H9 (cell line): ENCODE data around the gene RBMS3. TPM values are rescaled to one million over a fixed set of nuclear protein-coding genes. Genes with fewer than 3 reads are reported as not detected.

Experiments used
- DNase-seq: peaks from one replicate; pipeline ENCODE4 v3.0.0-alpha.2; 2017
- H2AFZ ChIP-seq: one replicate; pipeline ENCODE4 v1.6.1; 2013; ENCODE audit warnings: mild to moderate bottlenecking, low read length, control low read depth, moderate library complexity
- H2AK5ac ChIP-seq: 2 replicates; pipeline ENCODE4 v1.6.1; 2013; ENCODE audit warnings: low read length, control low read depth, mixed read lengths; ENCODE audit not compliant: insufficient read length
- H2BK120ac ChIP-seq: one replicate; pipeline ENCODE4 v1.6.1; 2013; ENCODE audit warnings: low read depth, mild to moderate bottlenecking, low read length, control low read depth, inconsistent platforms; ENCODE audit not compliant: poor library complexity, severe bottlenecking
- H2BK12ac ChIP-seq: 2 replicates; pipeline ENCODE4 v1.6.1; 2013; ENCODE audit warnings: low read length, control low read depth, mixed read lengths, low read depth; ENCODE audit not compliant: insufficient read length
- H2BK15ac ChIP-seq: 2 replicates; pipeline ENCODE4 v1.6.1; 2013; ENCODE audit warnings: low read depth, low read length, control low read depth
- H2BK20ac ChIP-seq: one replicate; pipeline ENCODE4 v1.6.1; 2013; ENCODE audit warnings: low read depth, mild to moderate bottlenecking, low read length, control low read depth, inconsistent platforms; ENCODE audit not compliant: poor library complexity, severe bottlenecking
- H2BK5ac ChIP-seq: 2 replicates; pipeline ENCODE4 v1.6.1; 2013; ENCODE audit warnings: low read length, control low read depth, mixed read lengths; ENCODE audit not compliant: insufficient read length
- H3K14ac ChIP-seq: 2 replicates; pipeline ENCODE4 v1.6.1; 2013; ENCODE audit warnings: low read length, control low read depth; ENCODE audit not compliant: insufficient read depth
- H3K18ac ChIP-seq: 2 replicates; pipeline ENCODE4 v1.6.1; 2013; ENCODE audit warnings: low read depth, mild to moderate bottlenecking, mixed read lengths, low read length, control low read depth; ENCODE audit not compliant: insufficient read length
- H3K23ac ChIP-seq: 2 replicates; pipeline ENCODE4 v1.6.1; 2013; ENCODE audit warnings: low read length, control low read depth, mixed read lengths, low read depth; ENCODE audit not compliant: insufficient read length
- H3K23me2 ChIP-seq: 2 replicates; pipeline ENCODE4 v1.6.1; 2013; ENCODE audit warnings: low read depth, mild to moderate bottlenecking, mixed read lengths, low read length, control low read depth; ENCODE audit not compliant: insufficient read length, poor library complexity, severe bottlenecking
- H3K27ac ChIP-seq: 2 replicates; pipeline ENCODE4 v1.5.1; 2013; ENCODE audit warnings: low read length, control low read depth, mixed read lengths, low read depth; ENCODE audit not compliant: insufficient read length
- H3K27me3 ChIP-seq: 2 replicates; pipeline ENCODE4 v1.6.1; 2013; ENCODE audit warnings: low read length, control low read depth, inconsistent platforms; ENCODE audit not compliant: insufficient read depth
- H3K4ac ChIP-seq: 2 replicates; pipeline ENCODE4 v1.6.1; 2013; ENCODE audit warnings: low read depth, mild to moderate bottlenecking, control low read depth, inconsistent platforms, low read length, moderate library complexity
- H3K4me1 ChIP-seq: 2 replicates; pipeline ENCODE4 v1.6.1; 2013; ENCODE audit warnings: low read length, control low read depth, inconsistent platforms; ENCODE audit not compliant: insufficient read depth
- H3K4me2 ChIP-seq: 2 replicates; pipeline ENCODE4 v1.6.1; 2013; ENCODE audit warnings: low read length, control low read depth, mixed read lengths; ENCODE audit not compliant: insufficient read length, insufficient read depth
- H3K56ac ChIP-seq: 2 replicates; pipeline ENCODE4 v1.6.1; 2013; ENCODE audit warnings: low read depth, mild to moderate bottlenecking, mixed read lengths, low read length, control low read depth; ENCODE audit not compliant: insufficient read length
- H3K79me1 ChIP-seq: 2 replicates; pipeline ENCODE4 v1.6.1; 2013; ENCODE audit warnings: low read depth, mild to moderate bottlenecking, moderate library complexity, low read length, control low read depth, inconsistent platforms; ENCODE audit not compliant: insufficient read depth, poor library complexity, severe bottlenecking
- H3K79me2 ChIP-seq: 2 replicates; pipeline ENCODE4 v1.6.1; 2013; ENCODE audit warnings: low read length, control low read depth, inconsistent platforms; ENCODE audit not compliant: insufficient read depth
- H3K9ac ChIP-seq: 2 replicates; pipeline ENCODE4 v1.6.1; 2013; ENCODE audit warnings: low read length, control low read depth, mixed read lengths; ENCODE audit not compliant: insufficient read length; ENCODE audit errors: extremely low read depth
- H3K9me3 ChIP-seq: one replicate; pipeline ENCODE4 v1.6.1; 2013; ENCODE audit warnings: low read depth, low read length, inconsistent platforms; ENCODE audit not compliant: control insufficient read depth
- H3T11ph ChIP-seq: one replicate; pipeline ENCODE4 v1.6.1; 2013; ENCODE audit warnings: mild to moderate bottlenecking, low read length, control low read depth, inconsistent platforms
- H4K20me1 ChIP-seq: one replicate; pipeline ENCODE4 v1.6.1; 2013; ENCODE audit not compliant: control insufficient read depth, insufficient read length, insufficient read depth
- H4K5ac ChIP-seq: 2 replicates; pipeline ENCODE4 v1.6.1; 2013; ENCODE audit warnings: low read depth, mild to moderate bottlenecking, mixed read lengths, low read length, control low read depth; ENCODE audit not compliant: insufficient read length
- H4K8ac ChIP-seq: replicated peaks from 2 replicates; pipeline ENCODE4 v1.6.1; 2013; ENCODE audit warnings: low read length, control low read depth, mixed read lengths, low read depth; ENCODE audit not compliant: insufficient read length
- H4K91ac ChIP-seq: 2 replicates; pipeline ENCODE4 v1.6.1; 2013; ENCODE audit warnings: low read depth, mild to moderate bottlenecking, moderate library complexity, mixed read lengths, low read length, control low read depth; ENCODE audit not compliant: insufficient read length
- H3K27ac Mint-ChIP-seq, 3 experiments: 2 replicates in 2 of 3; 3 replicates in 1 of 3; pipeline ENCODE4 v1.8.0; 2020 to 2021; ENCODE audit warnings: mixed read lengths in 3 of 3, mild to moderate bottlenecking in 1 of 3, moderate library complexity in 1 of 3
- H3K27me3 Mint-ChIP-seq: 2 replicates; pipeline ENCODE4 v1.8.0; 2021; ENCODE audit warnings: low read depth, mild to moderate bottlenecking, moderate library complexity, mixed read lengths
- H3K36me3 Mint-ChIP-seq, 3 experiments: 2 replicates in 2 of 3; 3 replicates in 1 of 3; pipeline ENCODE4 v1.8.0; 2020 to 2021; ENCODE audit warnings: low read depth in 3 of 3, mixed read lengths in 3 of 3; ENCODE audit not compliant: insufficient read depth in 1 of 3
- H3K4me1 Mint-ChIP-seq, 2 experiments: 2 replicates each; pipeline ENCODE4 v1.8.0; 2020; ENCODE audit warnings: mixed read lengths in 2 of 2
- H3K4me3 Mint-ChIP-seq, 2 experiments: 2 replicates in 1 of 2; 3 replicates in 1 of 2; pipeline ENCODE4 v1.8.0; 2020 to 2021; ENCODE audit warnings: mild to moderate bottlenecking in 2 of 2, mixed read lengths in 2 of 2, moderate library complexity in 1 of 2
- H3K9me3 Mint-ChIP-seq, 2 experiments: 2 replicates in 1 of 2; 3 replicates in 1 of 2; pipeline ENCODE4 v1.8.0; 2020; ENCODE audit warnings: mild to moderate bottlenecking in 2 of 2, mixed read lengths in 2 of 2, moderate library complexity in 1 of 2
- WGBS: extraction: QIAGEN DNeasy Blood & Tissue Kit; methylation state at CpG from one replicate; pipeline ENCODE4 v1.1.7; 2013; ENCODE audit warnings: missing lambda C conversion rate, low lambda C conversion rate, mixed read lengths; ENCODE audit not compliant: insufficient read length; ENCODE audit errors: extremely low coverage; 5-methylcytosine and 5-hydroxymethylcytosine counted together
- total RNA-seq: library from RNA; stranded (reverse); gene quantifications from 2 replicates; pipeline ENCODE4 v1.2.1, GENCODE V29; 2021
- TF ChIP-seq, protein P1 (sequence below): fragments of 200-600 bp; sonication (generic); conservative IDR thresholded peaks from 3 replicates; pipeline ENCODE4 v1.8.0; 2021; ENCODE audit warnings: antibody characterized with exemption, mild to moderate bottlenecking

RBMS3 gene
- total RNA-seq, 1 experiment from 2014 or later, result 8.1 TPM

GRCh38 chr3:29635888-29636287 is 355.0 kb downstream of the RBMS3 start:
- DNase-seq, result no peak
- peaks cover 3% of the 10 kb centered on the region for H3K4me1 ChIP-seq
- Mint-ChIP-seq H3K27me3 (no peaks in the 10 kb centered on the region), H3K9me3 (peaks cover 0 to 6% of the 10 kb centered on the region in 2 experiments; a peak in 3 of 5 replicates), H3K4me1 (peaks cover 34 to 35% of the 10 kb centered on the region in 2 experiments), H3K36me3 (peaks cover 3 to 7% (median 3%) of the 10 kb centered on the region in 3 experiments; a peak in 3 of 7 replicates), H3K27ac (no peak overlapping the region), H3K4me3 (no peak overlapping the region)
- no peaks in the 10 kb centered on the region for H3K9me3 ChIP-seq
- H3T11ph ChIP-seq, result no peak overlapping the region
- H3K56ac ChIP-seq, result no peak overlapping the region
- H2BK120ac ChIP-seq, result no peak overlapping the region
- WGBS, result no CpG with 5 or more reads among the region's 1 CpG
- no peak overlapping the region for H3K9ac ChIP-seq
- H3K79me1 ChIP-seq, result no peaks in the 10 kb centered on the region
- no peak overlapping the region for H2AFZ ChIP-seq
- no peak overlapping the region for H4K91ac ChIP-seq
- H3K27me3 ChIP-seq, result no peaks in the 10 kb centered on the region
- H3K18ac ChIP-seq, result no peak overlapping the region
- H3K23me2 ChIP-seq, result no peaks in the 10 kb centered on the region
- H2BK5ac ChIP-seq, result no peak overlapping the region
- H2BK12ac ChIP-seq, result no peak overlapping the region
- H4K20me1 ChIP-seq, result no peaks in the 10 kb centered on the region
- no peak overlapping the region for H4K5ac ChIP-seq
- H3K4me2 ChIP-seq, result no peak overlapping the region
- TF ChIP-seq, protein P1, sequence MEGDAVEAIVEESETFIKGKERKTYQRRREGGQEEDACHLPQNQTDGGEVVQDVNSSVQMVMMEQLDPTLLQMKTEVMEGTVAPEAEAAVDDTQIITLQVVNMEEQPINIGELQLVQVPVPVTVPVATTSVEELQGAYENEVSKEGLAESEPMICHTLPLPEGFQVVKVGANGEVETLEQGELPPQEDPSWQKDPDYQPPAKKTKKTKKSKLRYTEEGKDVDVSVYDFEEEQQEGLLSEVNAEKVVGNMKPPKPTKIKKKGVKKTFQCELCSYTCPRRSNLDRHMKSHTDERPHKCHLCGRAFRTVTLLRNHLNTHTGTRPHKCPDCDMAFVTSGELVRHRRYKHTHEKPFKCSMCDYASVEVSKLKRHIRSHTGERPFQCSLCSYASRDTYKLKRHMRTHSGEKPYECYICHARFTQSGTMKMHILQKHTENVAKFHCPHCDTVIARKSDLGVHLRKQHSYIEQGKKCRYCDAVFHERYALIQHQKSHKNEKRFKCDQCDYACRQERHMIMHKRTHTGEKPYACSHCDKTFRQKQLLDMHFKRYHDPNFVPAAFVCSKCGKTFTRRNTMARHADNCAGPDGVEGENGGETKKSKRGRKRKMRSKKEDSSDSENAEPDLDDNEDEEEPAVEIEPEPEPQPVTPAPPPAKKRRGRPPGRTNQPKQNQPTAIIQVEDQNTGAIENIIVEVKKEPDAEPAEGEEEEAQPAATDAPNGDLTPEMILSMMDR, result no peak
- no peaks in the 10 kb centered on the region for H3K79me2 ChIP-seq
- no peak overlapping the region for H3K23ac ChIP-seq
- H3K14ac ChIP-seq, result no peak overlapping the region
- no peak overlapping the region for H2BK20ac ChIP-seq
- no peak overlapping the region for H2BK15ac ChIP-seq
- H2AK5ac ChIP-seq, result no peak overlapping the region
- H3K27ac ChIP-seq, result no peak overlapping the region
- no peak overlapping the region for H3K4ac ChIP-seq
- no peak overlapping the region for H4K8ac ChIP-seq
